K562 (cell line): ENCODE results near the gene SPEG. TPM values are rescaled to one million over a fixed set of nuclear protein-coding genes. Genes with fewer than 3 reads are reported as not detected.
A peak's percentile ranks its signal among the peaks of the same experiment; 100 is the strongest.

Source experiments
- ARID1B ChIP-seq: fragments of 450-650 bp; IDR thresholded peaks from 2 replicates; pipeline ENCODE4 v1.6.1; 2016; ENCODE audit warnings: antibody characterized with exemption, mild to moderate bottlenecking, inconsistent platforms
- CEBPG ChIP-seq, 3 experiments: fragments of 200-800 bp in 1 of 3; sonication (Bioruptor generic) in 1 of 3; sonication (generic) in 1 of 3; formaldehyde crosslinking in 1 of 3; IDR thresholded peaks in 2 of 3; conservative IDR thresholded peaks in 1 of 3; 2 replicates each; pipeline versions ENCODE4 v1.6.1 to v1.8.0; 2016 to 2022; ENCODE audit warnings: missing compliant biosample characterization in 2 of 3, missing genetic modification characterization in 2 of 3, mild to moderate bottlenecking in 1 of 3, missing genetic modification reagents in 1 of 3
- E2F5 ChIP-seq: sonication (generic); formaldehyde crosslinking; IDR thresholded peaks from 2 replicates; pipeline ENCODE4 v1.8.0; 2022; ENCODE audit warnings: mild to moderate bottlenecking, missing genetic modification reagents
- GATAD2B ChIP-seq: fragments of 450-650 bp; IDR thresholded peaks from 2 replicates; pipeline ENCODE4 v1.6.1; 2017; ENCODE audit warnings: mild to moderate bottlenecking, borderline replicate concordance
- HDGF ChIP-seq: fragments of 450-650 bp; IDR thresholded peaks from 2 replicates; pipeline ENCODE4 v1.6.1; 2016
- HOMEZ ChIP-seq: fragments of 250-450 bp; sonication (Bioruptor Pico); IDR thresholded peaks from 2 replicates; pipeline ENCODE4 v1.4.0; 2020; ENCODE audit warnings: mild to moderate bottlenecking, moderate library complexity
- JUN ChIP-seq, 2 experiments: sonication (generic) in 1 of 2; formaldehyde crosslinking in 1 of 2; IDR thresholded peaks; 2 replicates each; pipeline versions ENCODE4 v1.6.1 to v1.8.0; 2012 to 2022; ENCODE audit warnings: borderline replicate concordance in 2 of 2, mild to moderate bottlenecking in 2 of 2, improper control_type of control experiment in 1 of 2, low read depth in 1 of 2, low read length in 1 of 2, missing genetic modification reagents in 1 of 2
- KDM2B ChIP-seq: fragments of 250-450 bp; sonication (Bioruptor Pico); IDR thresholded peaks from 2 replicates; pipeline ENCODE4 v1.8.0; 2021; ENCODE audit warnings: mild to moderate bottlenecking, moderate library complexity
- NCOA4 ChIP-seq: fragments of 450-650 bp; IDR thresholded peaks from 2 replicates; pipeline ENCODE4 v1.6.1; 2018; ENCODE audit warnings: mild to moderate bottlenecking; ENCODE audit not compliant: partially characterized antibody
- NCOR1 ChIP-seq: fragments of 450-650 bp; IDR thresholded peaks from 2 replicates; pipeline ENCODE4 v1.6.1; 2016; ENCODE audit warnings: mild to moderate bottlenecking, moderate library complexity
- ZNF586 ChIP-seq: fragments of 450-650 bp; formaldehyde crosslinking; conservative IDR thresholded peaks from 2 replicates; pipeline ENCODE4 v1.4.0; 2020; ENCODE audit warnings: mild to moderate bottlenecking, moderate library complexity
- polyA plus RNA-seq, 8 experiments: library from polyadenylated mRNA; depleted of rRNA in 4 of 8; stranded (reverse) in 5 of 8; unstranded in 3 of 8; fragments of >200 nt; fragmentation: Nextera tagmentation in 2 of 8; fragmentation: Illumina TruSeq in 1 of 8; extraction: Ambion mirVana in 2 of 8; extraction: Trizol in 1 of 8; gene quantifications; 2 replicates each; pipeline versions ENCODE4 v1.2.1 to v1.2.3, GENCODE V29; 2011 to 2014; ENCODE audit warnings: inconsistent platforms in 1 of 8, missing spikeins in 1 of 8
- total RNA-seq, 7 experiments: library from RNA; depleted of rRNA in 6 of 7; stranded (reverse); fragments of >200 nt in 6 of 7; fragmentation: Illumina TruSeq in 2 of 7; extraction: Trizol in 2 of 7; gene quantifications; 2 replicates each; pipeline versions ENCODE4 v1.2.1 to v1.2.3, GENCODE V29; 2011 to 2021; ENCODE audit warnings: low replicate concordance in 1 of 7
- TF ChIP-seq, protein P1 (sequence below): fragments of 450-650 bp; IDR thresholded peaks from 2 replicates; pipeline ENCODE4 v1.6.1; 2017; ENCODE audit warnings: antibody characterized with exemption, mild to moderate bottlenecking
- TF ChIP-seq, protein P2 (sequence below): fragments of 450-650 bp; formaldehyde crosslinking; IDR thresholded peaks from 2 replicates; pipeline ENCODE4 v1.4.0; 2020; ENCODE audit warnings: mild to moderate bottlenecking, moderate library complexity
- TF ChIP-seq, protein P3 (sequence below): fragments of 150-350 bp; conservative IDR thresholded peaks from 2 replicates; pipeline ENCODE4 v1.6.1; 2014; ENCODE audit warnings: low read length

Gene SPEG
- total and polyA plus RNA-seq, 9 of the 15 experiments (the other 6 are each of a cell fraction or from before 2014, with no cell fraction given): 0.49 to 8.7 (median 3.0) TPM

- TF ChIP-seq, protein P1, sequence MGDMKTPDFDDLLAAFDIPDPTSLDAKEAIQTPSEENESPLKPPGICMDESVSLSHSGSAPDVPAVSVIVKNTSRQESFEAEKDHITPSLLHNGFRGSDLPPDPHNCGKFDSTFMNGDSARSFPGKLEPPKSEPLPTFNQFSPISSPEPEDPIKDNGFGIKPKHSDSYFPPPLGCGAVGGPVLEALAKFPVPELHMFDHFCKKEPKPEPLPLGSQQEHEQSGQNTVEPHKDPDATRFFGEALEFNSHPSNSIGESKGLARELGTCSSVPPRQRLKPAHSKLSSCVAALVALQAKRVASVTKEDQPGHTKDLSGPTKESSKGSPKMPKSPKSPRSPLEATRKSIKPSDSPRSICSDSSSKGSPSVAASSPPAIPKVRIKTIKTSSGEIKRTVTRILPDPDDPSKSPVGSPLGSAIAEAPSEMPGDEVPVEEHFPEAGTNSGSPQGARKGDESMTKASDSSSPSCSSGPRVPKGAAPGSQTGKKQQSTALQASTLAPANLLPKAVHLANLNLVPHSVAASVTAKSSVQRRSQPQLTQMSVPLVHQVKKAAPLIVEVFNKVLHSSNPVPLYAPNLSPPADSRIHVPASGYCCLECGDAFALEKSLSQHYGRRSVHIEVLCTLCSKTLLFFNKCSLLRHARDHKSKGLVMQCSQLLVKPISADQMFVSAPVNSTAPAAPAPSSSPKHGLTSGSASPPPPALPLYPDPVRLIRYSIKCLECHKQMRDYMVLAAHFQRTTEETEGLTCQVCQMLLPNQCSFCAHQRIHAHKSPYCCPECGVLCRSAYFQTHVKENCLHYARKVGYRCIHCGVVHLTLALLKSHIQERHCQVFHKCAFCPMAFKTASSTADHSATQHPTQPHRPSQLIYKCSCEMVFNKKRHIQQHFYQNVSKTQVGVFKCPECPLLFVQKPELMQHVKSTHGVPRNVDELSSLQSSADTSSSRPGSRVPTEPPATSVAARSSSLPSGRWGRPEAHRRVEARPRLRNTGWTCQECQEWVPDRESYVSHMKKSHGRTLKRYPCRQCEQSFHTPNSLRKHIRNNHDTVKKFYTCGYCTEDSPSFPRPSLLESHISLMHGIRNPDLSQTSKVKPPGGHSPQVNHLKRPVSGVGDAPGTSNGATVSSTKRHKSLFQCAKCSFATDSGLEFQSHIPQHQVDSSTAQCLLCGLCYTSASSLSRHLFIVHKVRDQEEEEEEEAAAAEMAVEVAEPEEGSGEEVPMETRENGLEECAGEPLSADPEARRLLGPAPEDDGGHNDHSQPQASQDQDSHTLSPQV: peak; percentile 62; the same call in 1 of the 2 replicates
- TF ChIP-seq CEBPG (CRISPR knock-in tag; IDR thresholded peaks at IDR 0.05): no peak
- TF ChIP-seq CEBPG (tag; conservative IDR thresholded peaks at IDR 0.05 in 1 of 2, IDR thresholded peaks at IDR 0.05 in 1 of 2): no peak
- TF ChIP-seq JUN (IDR thresholded peaks at IDR 0.05; ENCODE audit: borderline replicate concordance, low read depth, low read length): peak; percentile 47; the same call in 1 of the 2 replicates
- no peak for TF ChIP-seq JUN (CRISPR knock-in tag; IDR thresholded peaks at IDR 0.05; ENCODE audit: borderline replicate concordance)
- no peak for TF ChIP-seq HDGF
- peak; percentile 48 for TF ChIP-seq ARID1B
- no peak for TF ChIP-seq NCOA4
- TF ChIP-seq, protein P2, sequence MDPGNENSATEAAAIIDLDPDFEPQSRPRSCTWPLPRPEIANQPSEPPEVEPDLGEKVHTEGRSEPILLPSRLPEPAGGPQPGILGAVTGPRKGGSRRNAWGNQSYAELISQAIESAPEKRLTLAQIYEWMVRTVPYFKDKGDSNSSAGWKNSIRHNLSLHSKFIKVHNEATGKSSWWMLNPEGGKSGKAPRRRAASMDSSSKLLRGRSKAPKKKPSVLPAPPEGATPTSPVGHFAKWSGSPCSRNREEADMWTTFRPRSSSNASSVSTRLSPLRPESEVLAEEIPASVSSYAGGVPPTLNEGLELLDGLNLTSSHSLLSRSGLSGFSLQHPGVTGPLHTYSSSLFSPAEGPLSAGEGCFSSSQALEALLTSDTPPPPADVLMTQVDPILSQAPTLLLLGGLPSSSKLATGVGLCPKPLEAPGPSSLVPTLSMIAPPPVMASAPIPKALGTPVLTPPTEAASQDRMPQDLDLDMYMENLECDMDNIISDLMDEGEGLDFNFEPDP (CRISPR knock-in tag): no peak
- TF ChIP-seq, protein P3, sequence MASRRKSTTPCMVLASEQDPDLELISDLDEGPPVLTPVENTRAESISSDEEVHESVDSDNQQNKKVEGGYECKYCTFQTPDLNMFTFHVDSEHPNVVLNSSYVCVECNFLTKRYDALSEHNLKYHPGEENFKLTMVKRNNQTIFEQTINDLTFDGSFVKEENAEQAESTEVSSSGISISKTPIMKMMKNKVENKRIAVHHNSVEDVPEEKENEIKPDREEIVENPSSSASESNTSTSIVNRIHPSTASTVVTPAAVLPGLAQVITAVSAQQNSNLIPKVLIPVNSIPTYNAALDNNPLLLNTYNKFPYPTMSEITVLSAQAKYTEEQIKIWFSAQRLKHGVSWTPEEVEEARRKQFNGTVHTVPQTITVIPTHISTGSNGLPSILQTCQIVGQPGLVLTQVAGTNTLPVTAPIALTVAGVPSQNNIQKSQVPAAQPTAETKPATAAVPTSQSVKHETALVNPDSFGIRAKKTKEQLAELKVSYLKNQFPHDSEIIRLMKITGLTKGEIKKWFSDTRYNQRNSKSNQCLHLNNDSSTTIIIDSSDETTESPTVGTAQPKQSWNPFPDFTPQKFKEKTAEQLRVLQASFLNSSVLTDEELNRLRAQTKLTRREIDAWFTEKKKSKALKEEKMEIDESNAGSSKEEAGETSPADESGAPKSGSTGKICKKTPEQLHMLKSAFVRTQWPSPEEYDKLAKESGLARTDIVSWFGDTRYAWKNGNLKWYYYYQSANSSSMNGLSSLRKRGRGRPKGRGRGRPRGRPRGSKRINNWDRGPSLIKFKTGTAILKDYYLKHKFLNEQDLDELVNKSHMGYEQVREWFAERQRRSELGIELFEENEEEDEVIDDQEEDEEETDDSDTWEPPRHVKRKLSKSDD: no peak
- no peak for TF ChIP-seq ZNF586
- TF ChIP-seq E2F5 (CRISPR knock-in tag): no peak
- TF ChIP-seq KDM2B: no peak
- TF ChIP-seq NCOR1: no peak
- TF ChIP-seq GATAD2B: no peak
- TF ChIP-seq HOMEZ (CRISPR knock-in tag): no peak
Measured at GRCh38 chr2:219452361-219453317, 18.0 kb downstream of the SPEG start (continued).
